Tongue (tissue), 2 donors: ENCODE results near the gene RBFOX2. TPM values are rescaled to one million over a fixed set of nuclear protein-coding genes. Genes with fewer than 3 reads are reported as not detected.
"Not testable (repeated sequence)": the region's sequence is repeated elsewhere in the genome, so short reads cannot be mapped to it uniquely, and the experiment has no call there.

Source experiments
- DNase-seq: peaks from one replicate; pipeline ENCODE4 v3.0.0-alpha.2; 2015
- total RNA-seq: library from RNA; depleted of rRNA; stranded (reverse); fragments of >200 nt; gene quantifications from one replicate; pipeline ENCODE4 v1.2.3, GENCODE V29; 2014

The RBFOX2 gene
- total RNA-seq: 269 TPM

- peak; percentile 98 for DNase-seq
Observed at GRCh38 chr22:36028646-36029405, at the start of gene RBFOX2. RBFOX2 (minus strand) TSS chr22:36028824; CDS start chr22:36028425, 399 bp downstream.

GRCh38 chr22:36077271-36077670, 48.6 kb upstream of the RBFOX2 start:
- DNase-seq: peak; percentile 34

GRCh38 chr22:36075724-36076123, 47.1 kb upstream of the RBFOX2 start:
- DNase-seq: no peak

DNA sequence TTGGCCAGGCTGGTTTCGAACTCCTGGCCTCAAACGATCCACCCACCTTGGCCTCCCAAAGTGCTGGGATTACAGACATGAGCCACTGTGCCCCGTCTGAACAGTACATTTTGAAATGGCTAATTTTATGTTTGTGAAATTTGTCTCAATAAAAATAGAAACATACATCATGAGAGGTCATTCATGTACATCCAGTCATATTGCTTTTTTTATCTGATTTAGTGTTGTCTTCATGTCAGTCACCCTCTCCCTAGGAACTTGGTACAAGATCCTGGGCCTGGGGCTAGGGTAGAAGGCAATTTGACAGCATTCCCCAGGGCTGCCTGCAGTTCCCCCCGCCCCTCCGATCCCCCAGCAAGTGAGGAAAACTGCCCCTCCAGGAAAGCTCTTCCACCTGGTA, 46.6 kb upstream of the RBFOX2 start:
- no peak for DNase-seq

DNA sequence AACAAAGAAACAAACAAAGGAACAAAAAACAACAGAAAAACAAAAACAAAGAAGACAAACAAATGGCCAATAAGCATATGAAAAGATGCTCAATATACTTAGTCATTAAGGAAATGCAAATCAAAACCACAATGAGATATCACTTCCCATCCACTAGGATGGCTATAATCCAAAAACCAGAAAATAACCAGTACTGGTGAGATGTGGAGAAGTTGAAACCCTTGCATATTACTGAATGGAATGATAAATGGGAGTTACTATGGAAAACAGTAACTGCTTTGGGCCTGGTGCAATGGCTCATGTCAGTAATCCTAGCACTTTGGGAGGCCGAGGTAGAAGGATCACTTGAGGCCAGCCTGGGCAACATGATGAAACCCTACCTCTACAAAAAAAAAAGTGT, 44.9 kb upstream of the RBFOX2 start:
- DNase-seq: no peak

- not testable (repeated sequence) for DNase-seq
Observed at GRCh38 chr22:36070645-36071044, 42.0 kb upstream of the RBFOX2 start.

- DNase-seq: no peak
Observed at GRCh38 chr22:36069368-36069767, 40.7 kb upstream of the RBFOX2 start.

GRCh38 chr22:36068776-36069344, 40.2 kb upstream of the RBFOX2 start:
- no peak for DNase-seq

GRCh38 chr22:36067235-36067558, 38.6 kb upstream of the RBFOX2 start:
- no peak for DNase-seq

DNA sequence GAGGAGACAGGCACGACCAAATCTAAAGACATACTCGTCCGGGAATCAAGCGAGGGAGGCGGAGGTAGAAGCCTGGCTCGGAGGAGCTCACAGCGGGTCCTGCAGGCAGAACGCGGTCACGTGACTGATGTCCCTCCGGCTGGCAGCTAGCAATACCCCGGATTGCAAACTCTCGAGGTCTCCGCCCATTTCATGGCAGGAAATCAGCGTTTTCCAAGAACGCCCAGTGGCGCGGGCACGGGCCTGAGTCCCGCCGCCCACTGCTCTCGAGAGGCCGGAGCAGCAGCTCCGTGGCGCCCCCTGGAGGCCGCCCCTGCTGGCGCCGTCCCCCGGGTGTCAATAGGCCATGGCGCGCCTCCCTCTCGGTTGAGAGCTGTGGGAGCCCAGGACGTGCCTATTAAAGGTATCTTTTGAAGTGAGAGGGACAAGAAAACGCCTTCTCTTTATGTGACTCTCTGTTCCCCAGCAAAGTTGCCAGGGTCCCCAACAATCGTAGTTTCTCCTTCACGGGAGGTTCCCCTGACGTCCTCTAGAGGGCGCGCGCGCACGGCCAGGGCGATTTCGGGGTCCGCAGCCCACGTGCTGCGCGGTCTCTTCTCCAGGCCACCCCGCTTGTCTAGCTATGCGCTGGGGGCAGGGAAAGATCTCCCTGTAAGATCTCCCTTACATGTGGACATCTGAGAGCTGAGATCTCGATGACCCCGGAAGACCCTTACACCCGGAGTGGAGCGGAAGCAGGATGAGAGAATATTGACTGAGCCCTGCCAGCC, 37.3 kb upstream of the RBFOX2 start:
- peak; percentile 96 for DNase-seq

DNA sequence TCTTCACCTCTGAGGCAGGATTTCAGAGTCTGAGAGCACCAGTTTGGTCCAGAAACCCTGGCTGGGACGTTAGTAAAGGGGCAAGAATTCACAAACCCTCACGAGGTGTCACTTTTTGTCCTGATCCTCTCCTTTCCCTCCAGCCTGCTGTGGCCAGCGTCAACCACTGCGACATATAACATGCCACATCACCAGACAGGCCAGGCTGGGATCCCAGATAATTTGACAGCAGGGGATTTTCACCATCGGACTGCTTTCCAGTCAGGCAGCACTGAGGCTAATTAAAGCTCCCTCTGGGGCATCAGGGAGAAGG, 36.8 kb upstream of the RBFOX2 start:
- DNase-seq: no peak

GRCh38 chr22:36064358-36064757, 35.7 kb upstream of the RBFOX2 start:
- DNase-seq: no peak

DNA sequence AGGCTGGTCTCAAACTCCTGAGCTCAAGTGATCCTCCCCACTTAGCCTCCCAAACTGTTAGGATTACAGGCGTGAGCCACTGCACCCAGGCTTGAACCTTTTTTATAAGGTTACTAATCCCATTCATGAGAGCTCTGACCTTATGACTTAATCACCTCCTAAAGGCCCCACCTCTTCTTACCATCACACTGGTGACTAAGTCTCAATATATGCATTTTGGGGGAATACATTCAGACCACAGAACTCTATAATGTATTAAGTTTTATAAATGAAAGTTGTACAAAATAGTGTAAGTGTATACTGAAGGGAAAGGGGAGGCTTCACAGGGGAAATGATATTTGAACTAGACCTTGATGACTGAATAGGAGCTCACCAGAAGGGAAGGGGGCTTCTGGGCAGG, 28.4 kb upstream of the RBFOX2 start:
- no peak for DNase-seq

DNA sequence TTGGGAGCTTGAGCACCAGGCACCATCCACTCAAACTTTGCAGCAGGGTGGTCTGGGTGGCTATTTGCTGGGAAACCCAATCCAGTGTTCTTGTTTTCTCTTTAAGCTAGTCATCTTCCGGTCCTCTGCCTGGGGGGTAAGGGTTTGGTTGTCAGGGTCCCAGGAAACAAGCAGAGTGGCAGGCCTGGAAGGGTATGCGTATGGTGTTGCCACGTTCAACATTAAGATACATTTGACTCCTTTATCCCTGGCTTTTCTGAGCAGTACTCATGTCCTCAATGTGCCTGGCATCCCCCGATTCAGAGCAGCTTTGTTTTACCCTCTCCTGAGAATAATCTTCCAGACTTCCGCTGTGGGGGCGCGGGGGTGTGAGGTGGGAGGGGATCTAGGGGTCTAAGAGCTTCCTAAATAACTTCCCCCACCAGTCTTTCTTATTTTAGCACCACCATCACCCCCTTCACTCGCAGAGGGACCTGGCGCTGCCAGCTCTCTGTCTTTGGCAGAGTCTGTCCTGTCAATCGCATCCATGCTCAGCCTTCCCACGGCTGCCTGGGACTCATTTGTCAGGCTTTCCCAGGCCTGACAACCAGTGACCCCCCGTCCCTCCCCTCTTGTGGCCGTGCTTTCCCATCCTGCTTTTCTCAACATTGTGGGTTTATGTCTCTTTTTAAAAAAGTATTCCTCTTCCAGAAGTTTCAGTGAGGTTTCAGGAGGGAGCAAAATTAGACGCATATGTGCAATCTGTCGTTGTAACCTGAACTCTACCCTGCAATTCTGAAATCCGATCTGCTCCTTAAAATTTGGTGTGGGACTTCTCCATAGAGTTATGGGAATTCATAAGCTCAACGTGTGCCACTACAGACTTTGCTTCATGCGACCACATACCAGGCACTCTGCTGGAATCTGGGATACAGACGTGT, 27.0 kb upstream of the RBFOX2 start:
- peak; percentile 58 for DNase-seq

DNA sequence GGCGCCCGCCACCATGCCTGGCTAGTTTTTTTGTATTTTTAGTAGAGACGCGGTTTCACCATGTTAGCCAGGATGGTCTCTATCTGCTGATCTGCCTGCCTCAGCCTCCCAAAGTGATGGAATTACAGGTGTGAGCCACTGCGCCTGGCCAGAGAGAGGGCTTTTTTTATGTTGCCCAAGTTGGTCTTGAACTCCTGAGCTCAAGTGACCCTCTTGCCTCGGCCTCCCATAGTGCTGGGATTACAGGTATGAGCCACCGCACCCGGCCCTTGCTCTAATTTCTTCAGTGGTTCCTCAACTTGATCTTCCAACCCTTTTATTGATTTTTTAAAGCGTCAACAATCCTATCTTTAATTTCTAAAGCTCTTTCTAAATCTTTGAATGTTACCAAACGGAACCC, 25.8 kb upstream of the RBFOX2 start:
- DNase-seq: not testable (repeated sequence)

GRCh38 chr22:36053242-36054147, 24.9 kb upstream of the RBFOX2 start:
- DNase-seq: no peak

DNA sequence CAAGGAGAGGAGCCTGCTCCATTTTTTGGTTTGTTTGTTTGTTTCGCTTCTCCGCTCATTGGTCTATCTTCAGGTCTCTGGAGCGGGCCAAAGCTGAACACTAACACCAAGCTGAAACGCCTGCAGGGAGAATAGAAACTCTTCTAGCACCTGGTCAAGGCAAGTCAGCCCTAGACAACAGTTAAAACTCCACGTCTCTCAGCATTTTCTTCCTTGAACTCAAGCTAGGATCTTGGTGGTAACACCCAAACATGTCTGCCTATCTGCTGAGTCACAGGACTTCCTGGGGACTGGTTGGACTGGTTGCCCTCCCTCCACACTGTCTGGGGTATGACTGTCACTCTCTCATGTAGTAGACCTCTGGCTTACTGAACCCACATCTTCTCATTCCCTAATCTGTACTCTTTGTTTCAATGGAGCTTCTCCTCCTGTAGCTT, 23.9 kb upstream of the RBFOX2 start:
- DNase-seq: peak; percentile 11

GRCh38 chr22:36049678-36049997, 21.0 kb upstream of the RBFOX2 start:
- DNase-seq: no peak

GRCh38 chr22:36048911-36049677, 20.5 kb upstream of the RBFOX2 start:
- DNase-seq: peak; percentile 31

DNA sequence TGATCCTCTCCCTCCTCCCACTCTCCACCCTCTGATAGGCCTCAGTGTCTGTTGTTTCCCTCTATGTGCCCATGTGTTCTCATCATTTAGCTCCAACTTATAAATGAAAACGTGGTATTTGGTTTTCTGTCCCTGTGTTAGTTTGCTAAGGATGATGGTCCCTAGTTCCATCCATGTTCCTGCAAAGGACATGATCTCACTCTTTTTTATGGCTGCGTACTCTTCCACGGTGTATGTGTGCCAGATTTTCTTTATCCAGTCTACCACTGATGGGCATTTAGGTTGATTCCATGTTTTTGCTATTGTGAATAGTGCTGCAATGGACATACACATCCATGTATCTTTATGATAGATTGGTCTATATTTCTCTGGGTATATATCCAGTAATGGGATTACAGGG, 15.9 kb upstream of the RBFOX2 start:
- DNase-seq: not testable (repeated sequence)

- no peak for DNase-seq
Observed at GRCh38 chr22:36042240-36042639, 13.6 kb upstream of the RBFOX2 start.
